OCI-LY3 (cell line): ENCODE measurements around the gene CALML6.

ENCODE experiments used
- CTCF ChIP-seq: fragments of 200-600, 300-600 bp; sonication (generic); IDR thresholded peaks from 2 replicates; pipeline ENCODE4 v1.5.1; 2014; ENCODE audit warnings: antibody characterized with exemption, low read length, low read depth
- EZH2phosphoT487 ChIP-seq: fragments of 200-600 bp; shearing (Covaris generic); IDR thresholded peaks from 2 replicates; pipeline ENCODE4 v1.6.1; 2018; ENCODE audit warnings: antibody characterized with exemption, mixed run types, low read depth

- TF ChIP-seq CTCF, result no peak
- no peak for TF ChIP-seq EZH2phosphoT487
Observed at GRCh38 chr1:1947493-1947892, 32.4 kb downstream of the CALML6 start.
